GM19240 (cell line): ENCODE results near the gene CHM.
"Not testable (repeated sequence)": the region's sequence is repeated elsewhere in the genome, so short reads cannot be mapped to it uniquely, and the experiment has no call there.

ENCODE experiments used
- DNase-seq: peaks from one replicate; pipeline ENCODE4 v3.0.0; 2011; ENCODE audit warnings: low spot score; ENCODE audit not compliant: insufficient read length

Gene CHM, protein sequence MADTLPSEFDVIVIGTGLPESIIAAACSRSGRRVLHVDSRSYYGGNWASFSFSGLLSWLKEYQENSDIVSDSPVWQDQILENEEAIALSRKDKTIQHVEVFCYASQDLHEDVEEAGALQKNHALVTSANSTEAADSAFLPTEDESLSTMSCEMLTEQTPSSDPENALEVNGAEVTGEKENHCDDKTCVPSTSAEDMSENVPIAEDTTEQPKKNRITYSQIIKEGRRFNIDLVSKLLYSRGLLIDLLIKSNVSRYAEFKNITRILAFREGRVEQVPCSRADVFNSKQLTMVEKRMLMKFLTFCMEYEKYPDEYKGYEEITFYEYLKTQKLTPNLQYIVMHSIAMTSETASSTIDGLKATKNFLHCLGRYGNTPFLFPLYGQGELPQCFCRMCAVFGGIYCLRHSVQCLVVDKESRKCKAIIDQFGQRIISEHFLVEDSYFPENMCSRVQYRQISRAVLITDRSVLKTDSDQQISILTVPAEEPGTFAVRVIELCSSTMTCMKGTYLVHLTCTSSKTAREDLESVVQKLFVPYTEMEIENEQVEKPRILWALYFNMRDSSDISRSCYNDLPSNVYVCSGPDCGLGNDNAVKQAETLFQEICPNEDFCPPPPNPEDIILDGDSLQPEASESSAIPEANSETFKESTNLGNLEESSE

DNA sequence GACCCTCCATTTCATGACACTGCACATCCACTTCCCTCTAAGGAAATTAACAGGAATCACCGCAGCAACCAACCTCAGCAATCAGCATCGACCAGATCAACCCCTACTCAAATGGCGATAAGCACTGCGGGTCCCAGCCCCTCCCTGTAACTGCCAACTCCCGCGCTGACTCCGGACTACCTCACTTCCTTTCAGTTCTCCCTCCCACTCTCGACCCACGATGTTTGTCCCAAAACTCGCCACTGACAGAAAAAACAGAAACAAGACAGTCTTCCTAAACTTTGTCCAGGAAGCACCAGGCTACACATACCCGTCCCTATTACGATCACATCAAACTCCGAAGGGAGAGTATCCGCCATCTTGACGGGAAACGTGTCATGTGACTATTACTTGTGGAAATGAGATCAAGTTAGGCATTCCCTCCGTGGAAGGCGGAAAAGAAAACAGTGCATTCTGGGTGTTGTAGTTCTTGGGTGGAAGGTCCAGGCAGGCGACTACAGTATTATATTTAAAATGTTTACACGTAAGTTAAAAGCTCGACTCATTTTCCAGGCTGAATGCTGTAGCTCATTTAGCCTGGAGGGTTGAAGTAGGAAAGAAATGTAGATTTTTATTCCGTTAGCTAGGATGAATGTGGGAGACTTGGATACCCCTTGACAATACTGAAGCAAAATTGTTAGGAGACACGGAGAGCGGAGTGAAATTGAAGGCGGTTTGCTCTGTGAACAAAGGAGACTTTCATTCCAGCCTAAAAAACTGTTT, at the start of gene CHM:
CHM (minus strand) TSS at position 385 of the 762 bp plus-strand sequence; CDS start at position 359, 26 bp downstream.
- DNase-seq: peak; percentile 28

DNA sequence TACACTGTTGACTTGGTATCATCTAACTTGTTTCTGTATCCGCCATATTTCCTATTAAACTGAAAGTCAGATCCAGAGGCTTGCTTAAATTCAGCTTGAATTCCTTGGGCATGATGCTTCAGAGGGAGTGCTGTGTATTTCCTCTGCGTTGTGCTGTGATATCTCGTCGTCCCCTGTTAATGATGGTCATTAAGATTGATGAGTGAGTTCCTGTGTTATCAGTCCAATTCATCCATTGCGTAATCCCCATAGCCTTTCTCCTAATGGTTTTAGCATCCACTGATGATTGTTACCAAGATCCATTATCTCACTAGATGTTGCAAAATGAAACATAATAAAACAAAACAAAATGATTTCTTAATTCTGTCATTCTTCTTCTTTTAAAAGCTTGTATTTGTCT, 31.3 kb upstream of the CHM start:
- no peak for DNase-seq

DNA sequence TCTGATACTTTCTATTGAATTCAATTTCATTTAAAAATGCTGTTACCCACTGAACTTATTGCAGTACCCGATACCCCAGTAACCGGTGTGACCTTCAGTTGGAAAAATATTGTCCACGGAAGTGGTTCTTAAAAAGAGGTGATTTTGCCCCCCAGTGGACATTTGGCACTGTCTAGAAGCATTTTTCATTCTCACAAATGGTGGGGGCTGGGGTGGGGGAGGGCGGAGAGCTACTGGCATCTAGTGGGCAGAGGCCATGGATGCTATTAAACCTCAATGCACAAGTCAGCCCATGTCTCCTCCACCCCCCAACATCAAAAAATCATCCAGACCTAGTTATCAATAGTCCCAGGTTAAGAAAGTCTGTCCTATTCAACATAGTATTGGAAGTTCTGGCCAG, 19.6 kb upstream of the CHM start:
- DNase-seq: no peak

DNA sequence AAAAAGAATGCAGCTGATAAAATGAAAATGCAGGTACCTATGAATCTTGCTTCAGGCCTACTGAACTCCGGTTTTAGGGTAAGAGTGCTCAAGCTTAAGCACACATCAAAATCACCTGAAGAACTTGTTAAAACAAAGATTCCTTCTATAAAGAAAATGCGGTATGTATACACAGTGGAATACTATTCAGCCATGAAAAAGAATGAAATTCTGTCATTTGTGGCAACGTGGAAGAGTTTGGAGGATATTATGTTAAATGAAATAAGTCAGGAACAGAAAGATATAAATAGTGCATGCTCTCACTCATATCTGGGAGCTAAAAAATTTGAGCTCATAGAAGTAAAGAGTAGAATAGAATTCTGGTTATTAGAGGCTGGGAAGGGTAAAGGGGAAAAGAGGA, 14.0 kb upstream of the CHM start:
- no peak for DNase-seq

DNA sequence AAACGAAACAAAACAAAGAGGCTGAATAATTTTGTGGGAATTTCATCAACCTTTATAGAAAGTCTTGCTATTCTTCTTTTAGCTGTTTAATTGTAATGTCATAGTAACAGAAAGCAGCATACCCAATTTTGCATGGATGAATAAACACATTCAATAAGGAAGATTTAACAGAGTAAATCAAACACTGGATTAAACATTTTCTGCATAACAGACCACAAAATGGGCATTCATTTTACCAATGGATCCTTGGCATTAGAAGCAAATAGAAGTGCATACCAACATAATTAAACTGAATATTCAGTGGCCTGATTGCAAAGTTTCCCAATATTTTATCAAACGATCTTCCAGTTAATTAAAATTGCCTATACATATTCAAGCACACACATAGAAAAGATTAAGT, 4.4 kb upstream of the CHM start:
- DNase-seq: no peak

DNA sequence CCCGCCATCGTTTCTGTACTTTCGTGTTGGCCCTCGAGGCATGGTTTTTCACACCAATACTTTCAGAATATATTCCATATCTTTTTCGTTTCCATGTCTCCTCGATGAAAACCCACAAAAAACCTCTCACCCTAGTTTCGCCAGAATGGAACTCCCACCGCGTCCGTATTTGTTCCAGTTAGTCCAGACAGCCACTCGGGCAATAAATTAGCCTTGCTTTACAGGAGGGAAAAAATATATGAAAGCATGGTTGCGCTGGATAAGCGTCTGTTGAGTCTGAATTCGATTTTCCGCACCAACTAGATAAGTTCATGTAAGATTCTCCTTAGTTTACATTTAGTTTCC, 550 bp upstream of the CHM start:
- DNase-seq: no peak

DNA sequence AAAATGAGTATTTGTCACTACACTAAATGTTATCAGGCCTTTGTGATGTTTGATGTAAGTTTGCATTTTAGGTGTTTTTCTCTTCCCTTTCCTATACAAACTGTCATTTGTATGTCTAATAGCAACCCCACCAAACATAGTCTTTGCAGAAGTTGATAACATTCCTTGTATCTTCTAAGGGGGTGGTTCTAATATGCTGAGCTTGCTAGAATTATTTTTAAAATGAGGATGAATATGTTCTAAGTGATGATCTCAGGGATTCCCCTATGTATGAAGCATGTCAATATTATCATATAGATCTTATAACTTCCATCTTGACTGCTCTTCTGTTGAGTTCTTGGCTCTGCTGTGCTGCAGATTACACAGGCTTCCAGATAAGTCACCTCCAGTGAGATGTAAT, 3.1 kb downstream of the CHM start:
- no peak for DNase-seq

DNA sequence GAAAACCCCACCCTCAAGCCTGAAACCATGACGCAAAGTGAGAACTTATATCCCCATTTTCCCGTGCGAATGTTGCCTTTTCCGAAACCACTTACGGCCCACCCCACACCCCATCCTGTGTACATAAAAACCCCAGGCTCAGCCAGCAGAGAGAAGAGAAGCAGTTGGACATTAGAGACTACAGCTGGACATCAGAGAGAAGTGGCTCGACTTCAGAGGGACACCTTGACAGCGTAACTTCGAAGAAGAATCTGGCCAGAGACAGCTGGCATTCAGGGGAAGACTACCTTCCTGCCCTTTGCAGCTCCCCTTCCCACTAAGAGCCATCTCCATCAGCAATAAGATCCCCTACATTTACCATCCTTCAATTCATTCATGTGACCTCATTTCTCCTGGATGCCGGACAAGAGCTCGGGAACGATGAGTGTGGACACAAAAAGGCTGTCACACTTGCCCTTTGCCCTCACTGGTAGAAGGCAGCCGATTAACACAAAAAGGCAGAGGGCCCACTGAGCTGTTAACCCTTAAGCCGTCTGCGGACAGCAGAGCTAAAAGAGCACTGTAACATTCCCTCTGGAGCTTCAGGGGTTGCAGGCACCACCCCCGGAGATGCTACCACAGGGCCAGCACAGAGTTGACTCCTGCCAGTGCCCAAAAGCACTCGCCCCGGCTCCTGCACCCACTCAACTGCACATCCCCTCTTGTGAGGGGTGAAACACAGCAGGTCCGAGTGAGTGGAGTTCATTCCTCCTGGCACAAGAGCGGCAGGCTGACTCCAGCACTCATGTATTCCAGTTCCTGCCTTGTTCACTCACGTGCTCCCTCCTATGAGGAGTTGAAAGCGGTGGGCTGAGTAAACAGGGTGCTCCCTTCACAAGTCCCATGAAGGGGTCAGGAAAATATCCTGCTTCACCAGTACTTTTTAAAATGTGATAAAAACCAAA, 7.5 kb downstream of the CHM start:
- DNase-seq: no peak

DNA sequence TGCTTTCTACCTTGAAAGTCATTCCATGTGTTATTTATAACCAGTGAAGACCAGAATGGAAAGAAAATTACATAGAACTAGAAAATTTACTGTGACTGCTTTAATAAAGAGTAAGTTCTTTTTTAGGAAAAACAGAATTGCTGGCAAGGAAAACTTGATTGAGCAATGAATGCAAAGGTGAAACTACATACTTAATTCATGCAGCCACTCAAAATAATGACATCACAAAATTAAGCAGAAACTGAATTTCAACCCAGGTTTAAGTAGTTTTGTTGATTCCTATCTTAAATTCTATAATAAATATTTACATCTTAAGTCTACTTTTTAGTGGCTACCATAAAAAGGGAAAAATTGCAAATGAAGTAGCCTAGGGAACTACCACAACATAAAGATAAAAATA, 14.0 kb downstream of the CHM start:
- no peak for DNase-seq

DNA sequence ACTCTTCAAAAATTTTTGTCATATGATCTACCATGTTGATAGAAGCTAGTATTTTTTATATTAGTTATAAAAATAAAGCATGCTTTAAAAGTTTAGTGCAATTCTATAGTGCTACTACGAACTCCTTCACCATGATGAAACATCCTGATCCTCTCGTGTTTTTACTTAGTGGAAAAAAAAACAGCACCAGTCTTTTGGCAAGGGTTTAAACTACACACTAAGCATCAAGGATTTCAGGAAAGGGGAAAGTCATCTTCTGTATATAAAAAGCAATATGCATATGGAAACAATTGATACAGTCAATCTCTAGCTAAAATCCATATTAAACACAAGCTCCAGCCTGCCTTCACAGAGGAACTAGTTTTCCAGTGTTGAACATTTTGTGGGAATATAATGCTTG, 18.7 kb downstream of the CHM start:
- DNase-seq: no peak

DNA sequence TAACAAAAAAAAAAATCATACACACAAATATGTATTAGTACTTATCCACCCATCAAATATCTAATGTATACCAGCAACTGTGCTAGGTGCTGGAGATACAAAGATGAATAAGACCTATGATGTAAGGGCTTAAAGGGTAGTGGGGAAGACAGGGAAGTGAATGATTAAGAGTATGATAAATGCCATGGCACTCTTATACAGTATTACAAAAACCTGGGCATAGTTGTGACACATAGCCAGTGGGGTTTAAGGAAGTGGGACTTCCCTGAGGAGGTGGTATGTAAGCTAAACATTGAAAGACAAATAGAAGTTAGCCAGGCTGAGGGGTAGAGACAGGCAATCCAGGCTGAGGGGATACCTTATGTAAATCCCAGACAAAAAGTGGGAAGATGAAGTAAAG, 23.5 kb downstream of the CHM start:
- no peak for DNase-seq

DNA sequence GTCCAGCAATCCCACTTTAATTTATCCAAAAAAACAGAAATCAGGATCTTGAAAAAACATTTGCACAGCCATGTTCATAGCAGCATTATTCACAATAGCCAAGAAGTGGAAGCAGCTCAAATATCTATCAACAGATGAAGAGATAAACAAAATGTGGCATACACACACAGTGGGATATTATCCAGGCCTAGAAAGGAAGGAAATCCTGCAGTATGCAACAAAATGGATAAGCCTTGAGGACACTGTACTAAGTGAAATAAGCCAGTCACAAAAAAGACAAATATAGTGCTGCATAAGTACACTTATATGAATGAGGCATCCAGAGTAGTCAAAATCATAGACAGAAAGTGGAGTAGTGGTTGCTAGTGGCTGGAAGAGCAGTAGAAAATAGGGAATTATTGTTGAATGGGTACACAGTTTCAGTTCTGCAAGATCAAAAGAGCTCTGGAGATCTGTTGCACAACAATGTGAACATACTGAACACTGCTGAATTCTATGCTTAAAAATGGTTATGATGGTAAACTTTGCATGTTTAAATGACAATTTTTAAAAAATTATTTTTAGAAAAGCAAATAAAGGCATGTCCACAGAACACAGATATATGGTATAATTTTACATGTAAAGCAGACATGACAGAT, 25.6 kb downstream of the CHM start:
- no peak for DNase-seq

DNA sequence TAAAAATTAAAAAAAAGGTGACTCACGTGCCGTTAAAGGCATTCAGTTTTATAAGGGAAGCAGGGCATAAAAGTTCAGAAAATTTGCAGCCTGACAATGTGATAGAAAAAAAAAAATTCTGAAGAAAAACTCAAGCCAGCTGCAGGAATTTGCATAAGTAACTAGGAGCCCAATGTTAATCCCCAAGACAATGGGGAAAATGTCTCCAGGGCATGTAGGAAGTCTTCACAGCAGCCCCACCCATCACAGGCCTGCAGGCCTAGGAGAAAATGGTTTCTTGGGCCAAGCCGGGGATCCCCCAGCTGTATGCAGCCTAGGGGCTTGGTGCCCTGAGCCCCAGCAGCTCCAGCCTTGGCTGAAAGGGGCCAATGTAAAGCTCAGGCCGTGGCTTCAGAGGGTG, 31.2 kb downstream of the CHM start:
- no peak for DNase-seq

DNA sequence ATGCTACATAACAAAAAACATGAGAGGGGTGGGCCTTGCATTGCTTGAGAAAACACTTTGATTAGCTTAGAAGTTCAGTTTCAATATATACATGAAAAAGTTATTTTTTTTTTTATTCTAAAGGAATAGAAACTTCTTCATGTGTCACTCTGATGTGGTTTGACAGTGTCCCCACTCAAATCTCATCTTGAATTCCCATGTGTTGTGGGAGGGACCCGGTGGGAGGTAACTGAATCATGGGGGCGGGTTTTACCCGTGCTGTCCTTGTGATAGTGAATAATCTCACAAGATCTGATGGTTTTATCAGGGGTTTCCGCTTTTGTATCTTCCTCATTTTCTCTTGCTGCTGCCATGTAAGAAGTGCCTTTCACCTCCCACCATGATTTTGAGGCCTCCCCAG, 32.4 kb downstream of the CHM start:
- not testable (repeated sequence) for DNase-seq

DNA sequence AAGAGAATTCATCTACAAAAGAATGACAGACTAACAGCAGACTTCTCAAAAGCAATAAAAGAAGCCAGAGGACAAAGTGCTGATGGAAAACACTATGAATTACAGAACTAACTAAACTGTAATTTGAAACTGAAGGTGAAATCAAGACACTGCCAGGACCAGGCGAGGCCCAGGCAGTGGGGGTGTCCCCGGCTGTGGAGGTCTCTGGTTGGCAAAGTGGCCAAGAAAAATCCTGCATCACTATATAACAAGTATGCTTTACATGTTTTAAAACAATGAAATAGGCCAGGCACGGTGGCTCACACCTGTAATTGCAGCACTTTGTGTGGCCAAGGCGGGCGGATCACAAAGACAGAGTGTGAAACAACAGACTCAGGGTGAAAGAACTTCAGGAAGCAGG, 32.9 kb downstream of the CHM start:
- no peak for DNase-seq

DNA sequence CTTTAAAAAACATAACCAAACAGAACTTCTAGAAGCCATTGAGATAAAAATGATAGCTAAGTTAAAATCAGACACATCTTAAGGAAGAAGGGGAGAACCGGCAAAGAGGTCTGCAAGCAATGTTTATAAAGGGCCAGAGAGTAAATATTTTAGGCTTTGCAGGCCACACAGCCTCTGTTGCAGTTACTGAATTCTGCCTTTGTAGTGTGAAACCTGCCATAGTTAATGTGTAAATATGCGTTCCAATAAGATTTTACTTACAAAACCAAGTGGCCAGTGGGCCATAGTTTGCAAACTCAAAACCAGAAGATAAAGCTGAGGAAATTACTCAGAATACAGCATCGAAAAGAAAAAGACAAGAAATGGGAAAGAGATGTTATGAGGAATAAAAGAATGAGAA, 33.6 kb downstream of the CHM start:
- DNase-seq: no peak

DNA sequence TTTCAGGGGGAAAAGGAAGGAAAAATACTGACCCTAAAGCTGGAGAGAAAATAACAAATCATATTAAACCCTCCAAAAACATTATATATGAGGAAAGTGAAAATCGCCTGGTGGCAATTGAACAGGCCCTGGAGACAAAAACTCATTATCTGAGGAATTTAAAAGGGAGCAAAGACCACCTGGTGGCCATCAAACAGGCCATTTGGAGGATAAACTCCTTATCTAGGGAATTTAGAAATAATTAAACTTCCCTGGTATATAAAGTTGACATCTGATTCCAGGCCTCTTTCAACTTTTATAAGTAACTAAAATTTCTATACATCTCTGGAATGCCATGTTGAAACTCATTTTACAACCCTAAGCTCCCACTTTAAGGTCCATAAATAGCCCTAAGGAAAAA, 35.2 kb downstream of the CHM start:
- DNase-seq: no peak

DNA sequence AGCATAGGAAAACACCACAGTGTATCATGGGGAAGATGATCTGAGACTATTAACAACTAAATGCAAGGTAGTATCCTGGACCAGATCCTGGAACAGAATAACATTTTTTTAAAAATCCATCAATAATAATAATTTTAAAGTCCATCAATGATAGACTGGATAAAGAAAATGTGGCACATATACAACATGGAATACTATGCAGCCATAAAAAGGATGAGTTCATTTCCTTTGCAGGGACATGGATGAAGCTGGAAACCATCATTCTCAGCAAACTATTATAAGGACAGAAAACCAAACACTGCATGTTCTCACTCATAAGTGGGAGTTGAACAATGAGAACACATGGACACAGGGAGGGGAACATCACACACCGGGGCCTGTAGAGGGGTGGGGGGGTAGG, 37.6 kb downstream of the CHM start:
- not testable (repeated sequence) for DNase-seq

DNA sequence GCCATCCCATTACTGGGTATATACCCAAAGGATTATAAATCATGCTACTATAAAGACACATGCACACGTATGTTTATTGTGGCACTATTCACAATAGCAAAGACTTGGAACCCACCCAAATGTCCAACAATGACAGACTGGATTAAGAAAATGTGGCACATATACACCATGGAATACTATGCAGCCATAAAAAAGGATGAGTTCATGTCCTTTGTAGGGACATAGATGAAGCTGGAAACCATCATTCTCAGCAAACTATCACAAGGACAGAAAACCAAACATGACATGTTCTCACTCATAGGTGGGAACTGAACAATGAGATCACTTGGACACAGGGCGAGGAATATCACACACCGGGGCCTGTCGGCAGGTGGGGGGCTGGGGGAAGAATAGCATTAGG, 39.5 kb downstream of the CHM start:
- DNase-seq: not testable (repeated sequence)

DNA sequence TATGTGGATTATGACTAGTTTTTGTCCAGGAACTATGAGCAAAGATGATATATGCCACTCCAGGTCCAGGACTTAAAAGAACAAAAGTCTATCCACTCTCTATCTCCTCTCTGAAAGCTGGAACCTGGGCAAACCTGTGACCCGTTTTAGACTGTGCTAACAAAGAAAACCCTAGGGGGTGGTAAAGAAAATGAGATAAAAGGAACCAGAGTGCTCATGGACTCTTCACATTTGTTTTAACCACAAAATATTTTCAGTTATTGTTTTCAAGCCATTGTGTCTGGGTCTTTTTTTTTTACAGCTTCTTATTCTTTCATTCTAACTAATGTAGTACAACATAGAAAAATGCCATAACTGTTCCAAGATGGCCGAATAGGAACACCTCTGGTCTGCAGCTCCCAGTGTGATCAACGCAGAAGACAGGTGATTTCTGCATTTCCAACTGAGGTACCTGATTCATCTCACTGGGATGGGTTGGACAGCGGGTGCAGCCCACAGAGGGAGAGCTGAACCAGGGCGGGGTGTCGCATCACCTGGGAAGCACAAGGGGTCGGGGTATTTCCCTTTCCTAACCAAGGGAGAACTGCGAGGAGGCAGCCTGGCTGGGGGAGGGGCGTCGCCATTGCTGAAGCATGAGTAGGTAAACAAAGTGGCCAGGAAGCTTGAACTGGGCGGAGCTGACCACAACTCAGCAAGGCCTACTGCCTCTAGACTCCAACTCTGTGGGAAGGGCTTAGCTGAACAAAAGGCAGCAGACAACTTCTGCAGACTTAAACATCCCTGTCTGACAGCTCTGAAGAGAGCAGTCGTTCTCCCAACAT, 45.1 kb downstream of the CHM start:
- no peak for DNase-seq
